ENCODE measurements around the gene MOK.

MOK gene

GRCh38 chr14:102220031-102220430, 84.9 kb downstream of the MOK start:
- no CpG with 5 or more reads among the region's 12 CpGs for WGBS (ENCODE audit: extremely low coverage, insufficient coverage, insufficient read length)
- H4K12ac ChIP-seq (ENCODE audit: low read depth, low read length): no peak overlapping the region
- H3K9ac ChIP-seq (ENCODE audit: low read length): no peak overlapping the region
- no peak overlapping the region for H3K23ac ChIP-seq (ENCODE audit: low read length)
- H2BK5ac ChIP-seq (ENCODE audit: low read depth, low read length, poor library complexity): no peak overlapping the region
- H3K4me3 ChIP-seq (ENCODE audit: low read depth, low read length): no peak overlapping the region
- no peak overlapping the region for H4K8ac ChIP-seq (ENCODE audit: low read depth, low read length)
- H3K27me3 ChIP-seq (ENCODE audit: insufficient read depth, low read length): no peaks in the 10 kb centered on the region
- no peak overlapping the region for H4K91ac ChIP-seq (ENCODE audit: low read depth, low read length)
- H3K4me1 ChIP-seq (ENCODE audit: control insufficient read depth in 1 of 2, insufficient read depth in 2 of 2, low read length in 2 of 2): no peaks in the 10 kb centered on the region
- H2BK12ac ChIP-seq (ENCODE audit: low read length): no peak overlapping the region
- H2BK120ac ChIP-seq (ENCODE audit: insufficient read depth, low read length, poor library complexity): no peak overlapping the region
- H2AFZ ChIP-seq (ENCODE audit: insufficient read depth, low read length, poor library complexity): no peak overlapping the region
- H2AK5ac ChIP-seq (ENCODE audit: low read length): no peak overlapping the region
- DNase-seq: no peak
- H3K18ac ChIP-seq (ENCODE audit: low read length): no peak overlapping the region
- H3K79me1 ChIP-seq (ENCODE audit: low read length): no peaks in the 10 kb centered on the region
- H3K36me3 ChIP-seq (ENCODE audit: control insufficient read depth in 1 of 2, insufficient read depth in 2 of 2, low read length in 2 of 2): peaks cover 16 to 23% of the 10 kb centered on the region in 2 experiments
- no peaks in the 10 kb centered on the region for H3K9me3 ChIP-seq (ENCODE audit: insufficient read depth, low read depth, low read length)
- H3K27ac ChIP-seq (ENCODE audit: low read depth, low read length): no peak overlapping the region
- no peak overlapping the region for H3K14ac ChIP-seq (ENCODE audit: low read length)
- no peak overlapping the region for H3K4me2 ChIP-seq (ENCODE audit: low read length)
- H3K4ac ChIP-seq (ENCODE audit: low read depth, low read length): no peak overlapping the region
- H3K79me2 ChIP-seq (ENCODE audit: control insufficient read depth, insufficient read depth, low read length, poor library complexity): no peaks in the 10 kb centered on the region

GRCh38 chr14:102219316-102219715, 85.6 kb downstream of the MOK start:
- no peaks in the 10 kb centered on the region for H3K79me1 ChIP-seq (ENCODE audit: low read length)
- H3K4me2 ChIP-seq (ENCODE audit: low read length): no peak overlapping the region
- no peak overlapping the region for H4K12ac ChIP-seq (ENCODE audit: low read depth, low read length)
- H3K14ac ChIP-seq (ENCODE audit: low read length): no peak overlapping the region
- no peaks in the 10 kb centered on the region for H3K79me2 ChIP-seq (ENCODE audit: control insufficient read depth, insufficient read depth, low read length, poor library complexity)
- H3K18ac ChIP-seq (ENCODE audit: low read length): no peak overlapping the region
- no peak overlapping the region for H2BK120ac ChIP-seq (ENCODE audit: insufficient read depth, low read length, poor library complexity)
- H4K91ac ChIP-seq (ENCODE audit: low read depth, low read length): no peak overlapping the region
- no peak overlapping the region for H4K8ac ChIP-seq (ENCODE audit: low read depth, low read length)
- H2AK5ac ChIP-seq (ENCODE audit: low read length): no peak overlapping the region
- no peak overlapping the region for H2AFZ ChIP-seq (ENCODE audit: insufficient read depth, low read length, poor library complexity)
- H3K9ac ChIP-seq (ENCODE audit: low read length): no peak overlapping the region
- no peak overlapping the region for H3K4me3 ChIP-seq (ENCODE audit: low read depth, low read length)
- no peak overlapping the region for H2BK5ac ChIP-seq (ENCODE audit: low read depth, low read length, poor library complexity)
- H3K4me1 ChIP-seq (ENCODE audit: control insufficient read depth in 1 of 2, insufficient read depth in 2 of 2, low read length in 2 of 2): no peaks in the 10 kb centered on the region
- H3K27me3 ChIP-seq (ENCODE audit: insufficient read depth, low read length): no peaks in the 10 kb centered on the region
- no peak overlapping the region for H3K23ac ChIP-seq (ENCODE audit: low read length)
- peaks cover 16 to 23% of the 10 kb centered on the region in 2 experiments for H3K36me3 ChIP-seq (ENCODE audit: control insufficient read depth in 1 of 2, insufficient read depth in 2 of 2, low read length in 2 of 2)
- DNase-seq: no peak
- H3K27ac ChIP-seq (ENCODE audit: low read depth, low read length): no peak overlapping the region
- H3K9me3 ChIP-seq (ENCODE audit: insufficient read depth, low read depth, low read length): no peaks in the 10 kb centered on the region
- H3K4ac ChIP-seq (ENCODE audit: low read depth, low read length): no peak overlapping the region
- H2BK12ac ChIP-seq (ENCODE audit: low read length): no peak overlapping the region
- no CpG with 5 or more reads among the region's 16 CpGs for WGBS (ENCODE audit: extremely low coverage, insufficient coverage, insufficient read length)

- no peaks in the 10 kb centered on the region for H3K79me2 ChIP-seq (ENCODE audit: control insufficient read depth, insufficient read depth, low read length, poor library complexity)
These were observed 86.3 kb downstream of the MOK start for GRCh38 chr14:102218688-102219087.

GRCh38 chr14:102217987-102218421, 87.0 kb downstream of the MOK start:
- Histone ChIP-seq H2BK120ac (ENCODE audit: insufficient read depth, low read length, poor library complexity) (no peak overlapping the region), H3K9me3 (ENCODE audit: insufficient read depth, low read depth, low read length) (no peaks in the 10 kb centered on the region), H2BK5ac (ENCODE audit: low read depth, low read length, poor library complexity) (no peak overlapping the region), H3K27me3 (ENCODE audit: insufficient read depth, low read length) (no peaks in the 10 kb centered on the region), H2AFZ (ENCODE audit: insufficient read depth, low read length, poor library complexity) (no peak overlapping the region), H4K12ac (ENCODE audit: low read depth, low read length) (no peak overlapping the region), H3K4ac (ENCODE audit: low read depth, low read length) (no peak overlapping the region), H3K4me2 (ENCODE audit: low read length) (no peak overlapping the region), H3K9ac (ENCODE audit: low read length) (no peak overlapping the region), H3K23ac (ENCODE audit: low read length) (no peak overlapping the region), H3K36me3 (ENCODE audit: control insufficient read depth in 1 of 2, insufficient read depth in 2 of 2, low read length in 2 of 2) (peaks cover 14 to 24% of the 10 kb centered on the region in 2 experiments), H3K14ac (ENCODE audit: low read length) (no peak overlapping the region), H3K4me1 (ENCODE audit: control insufficient read depth in 1 of 2, insufficient read depth in 2 of 2, low read length in 2 of 2) (no peaks in the 10 kb centered on the region), H3K18ac (ENCODE audit: low read length) (no peak overlapping the region), H2BK12ac (ENCODE audit: low read length) (no peak overlapping the region), H2AK5ac (ENCODE audit: low read length) (no peak overlapping the region), H4K8ac (ENCODE audit: low read depth, low read length) (no peak overlapping the region), H3K79me2 (ENCODE audit: control insufficient read depth, insufficient read depth, low read length, poor library complexity) (no peaks in the 10 kb centered on the region), H4K91ac (ENCODE audit: low read depth, low read length) (no peak overlapping the region), H3K27ac (ENCODE audit: low read depth, low read length) (no peak overlapping the region), H3K79me1 (ENCODE audit: low read length) (no peaks in the 10 kb centered on the region), H3K4me3 (ENCODE audit: low read depth, low read length) (no peak overlapping the region)
- no peak for DNase-seq
- WGBS (ENCODE audit: extremely low coverage, insufficient coverage, insufficient read length): no CpG with 5 or more reads among the region's 14 CpGs

More at GRCh38 chr14:102218688-102219087, 86.3 kb downstream of the MOK start:
- Histone ChIP-seq H2AK5ac (ENCODE audit: low read length) (no peak overlapping the region), H2BK120ac (ENCODE audit: insufficient read depth, low read length, poor library complexity) (no peak overlapping the region), H3K27me3 (ENCODE audit: insufficient read depth, low read length) (no peaks in the 10 kb centered on the region), H3K9me3 (ENCODE audit: insufficient read depth, low read depth, low read length) (no peaks in the 10 kb centered on the region), H2AFZ (ENCODE audit: insufficient read depth, low read length, poor library complexity) (no peak overlapping the region), H3K18ac (ENCODE audit: low read length) (no peak overlapping the region), H3K4me2 (ENCODE audit: low read length) (no peak overlapping the region), H3K4me3 (ENCODE audit: low read depth, low read length) (no peak overlapping the region), H3K23ac (ENCODE audit: low read length) (no peak overlapping the region), H3K79me1 (ENCODE audit: low read length) (no peaks in the 10 kb centered on the region), H4K12ac (ENCODE audit: low read depth, low read length) (no peak overlapping the region), H2BK12ac (ENCODE audit: low read length) (no peak overlapping the region), H4K8ac (ENCODE audit: low read depth, low read length) (no peak overlapping the region), H3K4me1 (ENCODE audit: control insufficient read depth in 1 of 2, insufficient read depth in 2 of 2, low read length in 2 of 2) (no peaks in the 10 kb centered on the region), H3K36me3 (ENCODE audit: control insufficient read depth in 1 of 2, insufficient read depth in 2 of 2, low read length in 2 of 2) (peaks cover 16 to 24% of the 10 kb centered on the region in 2 experiments), H4K91ac (ENCODE audit: low read depth, low read length) (no peak overlapping the region), H2BK5ac (ENCODE audit: low read depth, low read length, poor library complexity) (no peak overlapping the region), H3K14ac (ENCODE audit: low read length) (no peak overlapping the region), H3K4ac (ENCODE audit: low read depth, low read length) (no peak overlapping the region), H3K27ac (ENCODE audit: low read depth, low read length) (no peak overlapping the region), H3K9ac (ENCODE audit: low read length) (no peak overlapping the region)
- whole genome bisulfite sequencing (ENCODE audit: extremely low coverage, insufficient coverage, insufficient read length): no CpG with 5 or more reads among the region's 16 CpGs
- no peak for DNase-seq

All from trophoblast cell (in vitro differentiated cells and primary cell).